GM23338 (cell line): ENCODE data around the gene UBL7.

Experiments
- CTCF ChIP-seq, 2 experiments: fragments of 200-600 bp in 1 of 2; sonication (generic) in 1 of 2; conservative IDR thresholded peaks; 2 replicates each; pipeline versions ENCODE4 v1.5.1 to v1.6.1; 2016 to 2017; ENCODE audit warnings: antibody characterized with exemption in 2 of 2, low read depth in 2 of 2, mild to moderate bottlenecking in 2 of 2, moderate library complexity in 1 of 2
- EZH2 ChIP-seq: fragments of 200-600 bp; sonication (generic); IDR thresholded peaks from one replicate; pipeline ENCODE4 v1.8.0; 2017; ENCODE audit warnings: antibody characterized with exemption, mild to moderate bottlenecking, low read depth; ENCODE audit not compliant: unreplicated experiment
- EZH2phosphoT487 ChIP-seq: fragments of 200-600 bp; sonication (generic); IDR thresholded peaks from one replicate; pipeline ENCODE4 v1.8.1; 2018; ENCODE audit warnings: antibody characterized with exemption; ENCODE audit not compliant: unreplicated experiment
- JUNB ChIP-seq: IDR thresholded peaks from one replicate; pipeline ENCODE4 v1.6.1; 2016; ENCODE audit warnings: antibody characterized with exemption; ENCODE audit not compliant: unreplicated experiment
- POLR2AphosphoS5 ChIP-seq: IDR thresholded peaks from 2 replicates; pipeline ENCODE4 v1.6.1; 2016; ENCODE audit warnings: antibody characterized with exemption, low read depth
- ZNF114 ChIP-seq: fragments of 250-450 bp; sonication (Bioruptor Pico); IDR thresholded peaks from 2 replicates; pipeline ENCODE4 v1.5.0; 2020; ENCODE audit warnings: mild to moderate bottlenecking, moderate library complexity
- TF ChIP-seq, protein P1 (sequence below): IDR thresholded peaks from 2 replicates; pipeline ENCODE4 v1.6.1; 2016; ENCODE audit warnings: antibody characterized with exemption
- TF ChIP-seq, protein P2 (sequence below): IDR thresholded peaks from one replicate; pipeline ENCODE4 v1.6.1; 2018; ENCODE audit warnings: antibody characterized with exemption; ENCODE audit not compliant: unreplicated experiment

DNA sequence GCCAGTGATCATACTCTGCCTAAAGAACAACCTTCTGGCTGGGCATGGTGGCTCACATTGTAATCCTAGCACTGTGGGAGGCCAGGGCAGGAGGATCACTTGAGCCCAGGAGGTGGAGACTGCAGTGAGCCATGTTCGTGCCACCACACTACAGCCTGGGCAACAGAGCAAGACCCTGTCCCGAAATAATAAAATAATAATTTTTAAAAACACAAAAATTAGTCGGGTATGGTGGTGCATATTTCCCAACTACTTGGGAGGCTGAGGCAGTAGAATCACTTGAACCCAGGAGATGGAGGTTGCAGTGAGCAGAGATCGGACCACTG is 45.5 kb upstream of the UBL7 start:
- TF ChIP-seq CTCF (conservative IDR thresholded peaks at IDR 0.05; ENCODE audit: low read depth in 2 of 2): no peak
- no peak for TF ChIP-seq EZH2phosphoT487
- no peak for TF ChIP-seq EZH2
- TF ChIP-seq POLR2AphosphoS5: no peak
- TF ChIP-seq, protein P1, sequence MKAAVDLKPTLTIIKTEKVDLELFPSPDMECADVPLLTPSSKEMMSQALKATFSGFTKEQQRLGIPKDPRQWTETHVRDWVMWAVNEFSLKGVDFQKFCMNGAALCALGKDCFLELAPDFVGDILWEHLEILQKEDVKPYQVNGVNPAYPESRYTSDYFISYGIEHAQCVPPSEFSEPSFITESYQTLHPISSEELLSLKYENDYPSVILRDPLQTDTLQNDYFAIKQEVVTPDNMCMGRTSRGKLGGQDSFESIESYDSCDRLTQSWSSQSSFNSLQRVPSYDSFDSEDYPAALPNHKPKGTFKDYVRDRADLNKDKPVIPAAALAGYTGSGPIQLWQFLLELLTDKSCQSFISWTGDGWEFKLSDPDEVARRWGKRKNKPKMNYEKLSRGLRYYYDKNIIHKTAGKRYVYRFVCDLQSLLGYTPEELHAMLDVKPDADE: no peak
- no peak for TF ChIP-seq JUNB
- TF ChIP-seq, protein P2, sequence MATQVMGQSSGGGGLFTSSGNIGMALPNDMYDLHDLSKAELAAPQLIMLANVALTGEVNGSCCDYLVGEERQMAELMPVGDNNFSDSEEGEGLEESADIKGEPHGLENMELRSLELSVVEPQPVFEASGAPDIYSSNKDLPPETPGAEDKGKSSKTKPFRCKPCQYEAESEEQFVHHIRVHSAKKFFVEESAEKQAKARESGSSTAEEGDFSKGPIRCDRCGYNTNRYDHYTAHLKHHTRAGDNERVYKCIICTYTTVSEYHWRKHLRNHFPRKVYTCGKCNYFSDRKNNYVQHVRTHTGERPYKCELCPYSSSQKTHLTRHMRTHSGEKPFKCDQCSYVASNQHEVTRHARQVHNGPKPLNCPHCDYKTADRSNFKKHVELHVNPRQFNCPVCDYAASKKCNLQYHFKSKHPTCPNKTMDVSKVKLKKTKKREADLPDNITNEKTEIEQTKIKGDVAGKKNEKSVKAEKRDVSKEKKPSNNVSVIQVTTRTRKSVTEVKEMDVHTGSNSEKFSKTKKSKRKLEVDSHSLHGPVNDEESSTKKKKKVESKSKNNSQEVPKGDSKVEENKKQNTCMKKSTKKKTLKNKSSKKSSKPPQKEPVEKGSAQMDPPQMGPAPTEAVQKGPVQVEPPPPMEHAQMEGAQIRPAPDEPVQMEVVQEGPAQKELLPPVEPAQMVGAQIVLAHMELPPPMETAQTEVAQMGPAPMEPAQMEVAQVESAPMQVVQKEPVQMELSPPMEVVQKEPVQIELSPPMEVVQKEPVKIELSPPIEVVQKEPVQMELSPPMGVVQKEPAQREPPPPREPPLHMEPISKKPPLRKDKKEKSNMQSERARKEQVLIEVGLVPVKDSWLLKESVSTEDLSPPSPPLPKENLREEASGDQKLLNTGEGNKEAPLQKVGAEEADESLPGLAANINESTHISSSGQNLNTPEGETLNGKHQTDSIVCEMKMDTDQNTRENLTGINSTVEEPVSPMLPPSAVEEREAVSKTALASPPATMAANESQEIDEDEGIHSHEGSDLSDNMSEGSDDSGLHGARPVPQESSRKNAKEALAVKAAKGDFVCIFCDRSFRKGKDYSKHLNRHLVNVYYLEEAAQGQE: no peak
- TF ChIP-seq ZNF114 (CRISPR knock-in tag): no peak
